Measurements from ENCODE around the gene MRPL1. TPM values are rescaled to one million over a fixed set of nuclear protein-coding genes. Genes with fewer than 3 reads are reported as not detected.
"Not testable (repeated sequence)": the region's sequence is repeated elsewhere in the genome, so short reads cannot be mapped to it uniquely, and the experiment has no call there.

MRPL1 gene
- polyA plus RNA-seq, 1 donor (not counting 4 experiments of a cell fraction or from before 2014, with no cell fraction given) = 71.4 TPM

- no peaks in the 10 kb centered on the region for H3K27me3 ChIP-seq (ENCODE audit: control insufficient read depth, extremely low read depth, insufficient read depth, low read length)
- no peaks in the 10 kb centered on the region for H3K9me3 ChIP-seq (ENCODE audit: control insufficient read depth, low read depth, low read length)
- no peaks in the 10 kb centered on the region for H4K20me1 ChIP-seq (ENCODE audit: control insufficient read depth, extremely low read depth, insufficient read depth, low read length)
- H2AFZ ChIP-seq (ENCODE audit: control insufficient read depth, low read length) = peak overlapping the region; percentile 95
- TF ChIP-seq EZH2 (IDR thresholded peaks at IDR 0.05; ENCODE audit: low read length) = no peak
- no peak for TF ChIP-seq CTCF (optimal IDR thresholded peaks at IDR 0.05 in 1 of 3, IDR thresholded peaks at IDR 0.05 in 1 of 3, conservative IDR thresholded peaks at IDR 0.05 in 1 of 3; ENCODE audit: extremely low read depth in 1 of 3, insufficient read depth in 2 of 3, low read length in 3 of 3)
- no peaks in the 10 kb centered on the region for H3K9me1 ChIP-seq (ENCODE audit: control insufficient read depth, extremely low read depth, insufficient read depth, low read length)
- peak overlapping the region in 2 of 3 experiments; percentile 97 to 98 for H3K4me3 ChIP-seq (ENCODE audit: control insufficient read depth in 2 of 3, extremely low read depth in 1 of 3, insufficient read depth in 2 of 3, low read depth in 1 of 3, low read length in 3 of 3)
- H3K79me2 ChIP-seq (ENCODE audit: control insufficient read depth, insufficient read depth, low read length) = peaks cover 35% of the 10 kb centered on the region
- H3K4me2 ChIP-seq (ENCODE audit: control insufficient read depth, extremely low read depth, insufficient read depth, low read depth, low read length) = peak overlapping the region; percentile 89
- no peak for DNase-seq (ENCODE audit: low read depth, low spot score)
- dilution Hi-C loops (cut with MboI; ENCODE audit: extremely low pct_ligation_motif_present, low sequenced_read_pairs) = no loop called here
- peaks cover 13% of the 10 kb centered on the region for H3K4me1 ChIP-seq (ENCODE audit: control insufficient read depth, extremely low read depth, insufficient read depth, low read length)
- H3K27ac ChIP-seq (ENCODE audit: control insufficient read depth, insufficient read depth, low read length) = peak overlapping the region; percentile 95
- H3K9ac ChIP-seq (ENCODE audit: control insufficient read depth, extremely low read depth, insufficient read depth, low read length) = peak overlapping the region; percentile 87
- H3K36me3 ChIP-seq (ENCODE audit: control insufficient read depth in 2 of 2, extremely low read depth in 1 of 2, insufficient read depth in 2 of 2, low read length in 2 of 2) = no peaks in the 10 kb centered on the region
- FAIRE-seq = no peak
These were observed 1.1 kb upstream of the MRPL1 start for GRCh38 chr4:77861495-77861894.

DNA sequence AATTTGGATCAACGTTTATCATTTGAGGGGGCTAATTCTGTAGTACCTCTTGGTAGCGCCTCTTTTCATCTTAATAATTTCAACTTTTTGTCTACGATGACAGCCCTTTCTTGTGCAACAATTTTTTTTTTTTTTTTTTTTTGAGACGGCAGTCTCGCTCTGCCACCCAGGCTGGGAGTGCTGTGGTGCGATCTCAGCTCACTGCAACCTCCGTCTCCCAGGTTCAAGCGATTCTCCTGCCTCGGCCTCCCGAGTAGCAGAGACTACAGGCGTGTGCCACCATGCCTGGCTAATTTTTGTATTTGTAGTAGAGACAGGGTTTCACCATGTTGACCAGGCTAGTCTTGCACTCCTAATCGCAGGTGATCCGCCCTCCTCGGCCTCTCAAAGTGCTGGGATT lies 711 bp downstream of the MRPL1 start:
- H3K27me3 ChIP-seq (ENCODE audit: control insufficient read depth, extremely low read depth, insufficient read depth, low read length); H3K36me3 ChIP-seq (ENCODE audit: control insufficient read depth in 2 of 2, extremely low read depth in 1 of 2, insufficient read depth in 2 of 2, low read length in 2 of 2); H3K9me1 ChIP-seq (ENCODE audit: control insufficient read depth, extremely low read depth, insufficient read depth, low read length); FAIRE-seq; dilution Hi-C loops (cut with MboI; ENCODE audit: extremely low pct_ligation_motif_present, low sequenced_read_pairs); H4K20me1 ChIP-seq (ENCODE audit: control insufficient read depth, extremely low read depth, insufficient read depth, low read length); H3K9me3 ChIP-seq (ENCODE audit: control insufficient read depth, low read depth, low read length); DNase-seq (ENCODE audit: low read depth, low spot score): not testable (repeated sequence)
- Histone ChIP-seq H3K4me2 (ENCODE audit: control insufficient read depth, extremely low read depth, insufficient read depth, low read depth, low read length) (peak overlapping the region; percentile 77), H3K4me3 (ENCODE audit: control insufficient read depth in 2 of 3, extremely low read depth in 1 of 3, insufficient read depth in 2 of 3, low read depth in 1 of 3, low read length in 3 of 3) (peak overlapping the region; percentile 63 to 98 (median 97)), H3K27ac (ENCODE audit: control insufficient read depth, insufficient read depth, low read length) (peak overlapping the region; percentile 95), H3K4me1 (ENCODE audit: control insufficient read depth, extremely low read depth, insufficient read depth, low read length) (peaks cover 13% of the 10 kb centered on the region), H3K9ac (ENCODE audit: control insufficient read depth, extremely low read depth, insufficient read depth, low read length) (peak overlapping the region; percentile 87), H2AFZ (ENCODE audit: control insufficient read depth, low read length) (peak overlapping the region; percentile 99), H3K79me2 (ENCODE audit: control insufficient read depth, insufficient read depth, low read length) (peaks cover 47% of the 10 kb centered on the region)

GRCh38 chr4:77865259-77865658 lies 2.6 kb downstream of the MRPL1 start:
- Histone ChIP-seq H3K79me2 (ENCODE audit: control insufficient read depth, insufficient read depth, low read length) (peaks cover 65% of the 10 kb centered on the region), H3K36me3 (ENCODE audit: control insufficient read depth in 2 of 2, extremely low read depth in 1 of 2, insufficient read depth in 2 of 2, low read length in 2 of 2) (no peaks in the 10 kb centered on the region), H3K9me1 (ENCODE audit: control insufficient read depth, extremely low read depth, insufficient read depth, low read length) (no peaks in the 10 kb centered on the region), H2AFZ (ENCODE audit: control insufficient read depth, low read length) (no peak overlapping the region), H3K9me3 (ENCODE audit: control insufficient read depth, low read depth, low read length) (no peaks in the 10 kb centered on the region), H3K4me1 (ENCODE audit: control insufficient read depth, extremely low read depth, insufficient read depth, low read length) (peaks cover 13% of the 10 kb centered on the region), H4K20me1 (ENCODE audit: control insufficient read depth, extremely low read depth, insufficient read depth, low read length) (no peaks in the 10 kb centered on the region), H3K27ac (ENCODE audit: control insufficient read depth, insufficient read depth, low read length) (no peak overlapping the region), H3K27me3 (ENCODE audit: control insufficient read depth, extremely low read depth, insufficient read depth, low read length) (no peaks in the 10 kb centered on the region), H3K9ac (ENCODE audit: control insufficient read depth, extremely low read depth, insufficient read depth, low read length) (no peak overlapping the region), H3K4me2 (ENCODE audit: control insufficient read depth, extremely low read depth, insufficient read depth, low read depth, low read length) (no peak overlapping the region), H3K4me3 (ENCODE audit: control insufficient read depth in 2 of 3, extremely low read depth in 1 of 3, insufficient read depth in 2 of 3, low read depth in 1 of 3, low read length in 3 of 3) (no peak overlapping the region)
- TF ChIP-seq CTCF (optimal IDR thresholded peaks at IDR 0.05 in 1 of 3, IDR thresholded peaks at IDR 0.05 in 1 of 3, conservative IDR thresholded peaks at IDR 0.05 in 1 of 3; ENCODE audit: extremely low read depth in 1 of 3, insufficient read depth in 2 of 3, low read length in 3 of 3) = no peak
- no peak for TF ChIP-seq EZH2 (IDR thresholded peaks at IDR 0.05; ENCODE audit: low read length)
- FAIRE-seq (no peak), DNase-seq (ENCODE audit: low read depth, low spot score) (no peak)
- dilution Hi-C loops (cut with MboI; ENCODE audit: extremely low pct_ligation_motif_present, low sequenced_read_pairs) = no loop called here
